ENCODE data around the gene TANGO6.
"Not testable (repeated sequence)": the region's sequence is repeated elsewhere in the genome, so short reads cannot be mapped to it uniquely, and the experiment has no call there.

The TANGO6 gene

DNA sequence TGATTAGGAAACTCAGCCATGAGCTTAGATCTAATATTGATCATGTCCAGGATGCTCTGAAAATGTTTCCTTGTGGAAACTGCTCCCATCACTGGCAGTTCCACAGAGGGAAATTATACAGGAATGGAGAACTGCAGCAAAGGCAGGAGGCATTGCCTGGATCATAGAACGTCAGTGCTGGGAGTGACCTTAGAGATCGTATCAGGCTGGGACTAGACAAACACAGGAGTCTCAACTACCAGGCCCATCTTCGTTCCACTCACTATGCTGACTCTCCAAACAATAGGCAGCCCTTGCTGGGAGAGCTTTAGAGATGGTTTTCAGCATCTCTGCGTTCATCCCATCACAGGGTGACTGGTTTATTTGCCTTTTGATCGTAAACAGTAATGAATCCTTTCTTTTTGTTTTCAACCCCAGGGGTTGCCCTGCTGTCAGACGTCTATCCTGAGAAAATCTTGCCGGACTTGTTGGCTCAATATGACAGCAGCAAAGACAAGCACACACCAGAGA, 130.3 kb downstream of the TANGO6 start:
- no peak for DNase-seq

DNA sequence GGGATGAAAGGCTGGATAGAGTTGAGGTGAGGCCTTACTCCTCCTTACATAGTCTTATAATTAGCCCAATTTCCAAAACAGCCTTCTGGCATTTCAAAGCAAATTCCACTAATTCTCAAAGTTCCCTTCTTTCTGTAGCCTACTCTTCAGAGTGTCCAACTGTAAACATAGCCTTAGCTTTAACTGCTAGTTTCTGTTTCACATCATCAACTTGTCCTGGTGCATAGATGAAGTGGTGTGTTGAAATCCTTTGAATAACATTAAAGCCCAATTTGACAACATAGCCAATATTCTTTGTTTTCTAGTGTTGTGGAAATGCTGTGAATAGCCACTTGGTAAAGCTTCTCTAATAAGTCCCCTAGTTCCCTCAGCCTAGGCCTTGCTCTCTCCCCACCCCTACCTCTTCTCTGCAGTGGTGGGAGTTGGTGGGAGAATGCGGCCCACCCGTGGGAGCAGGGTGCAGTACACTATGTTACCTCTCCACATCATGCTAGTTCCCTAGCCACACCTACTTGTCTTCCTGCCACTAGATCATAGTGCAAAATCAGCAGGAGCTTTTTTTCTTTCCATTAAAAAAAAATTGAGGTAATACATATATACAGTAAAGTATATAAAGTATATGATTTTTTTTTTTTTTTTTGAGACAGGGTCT, 135.1 kb downstream of the TANGO6 start:
- no peak for DNase-seq

DNA sequence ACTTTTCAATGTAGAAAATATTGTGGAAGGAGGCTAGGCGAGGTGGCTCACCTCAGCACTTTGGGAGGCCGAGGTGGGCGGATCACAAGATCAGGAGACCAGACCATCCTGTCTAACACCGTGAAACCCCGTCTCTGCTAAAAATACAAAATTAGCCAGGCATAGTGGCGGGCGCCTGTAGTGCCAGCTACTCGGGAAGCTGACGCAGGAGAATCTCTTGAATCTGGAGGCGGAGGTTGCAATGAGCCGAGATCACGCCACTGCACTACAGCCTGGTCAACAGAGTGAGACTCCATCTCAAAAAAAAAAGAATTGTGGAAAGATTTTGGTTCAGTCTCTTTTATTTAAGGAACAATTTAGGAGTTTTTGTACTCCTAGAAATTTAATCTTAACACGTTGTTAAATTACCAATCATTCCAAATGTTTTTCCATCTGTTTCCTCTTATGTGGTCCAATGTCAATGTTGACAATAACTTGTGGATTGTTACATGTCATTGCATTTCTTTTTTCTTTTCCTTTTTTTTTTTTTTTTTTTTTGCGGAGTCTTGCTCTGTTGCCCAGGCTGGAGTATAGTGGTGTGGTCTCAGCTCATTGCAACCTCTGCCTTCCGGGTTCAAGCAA, 137.5 kb downstream of the TANGO6 start:
- DNase-seq = no peak

DNA sequence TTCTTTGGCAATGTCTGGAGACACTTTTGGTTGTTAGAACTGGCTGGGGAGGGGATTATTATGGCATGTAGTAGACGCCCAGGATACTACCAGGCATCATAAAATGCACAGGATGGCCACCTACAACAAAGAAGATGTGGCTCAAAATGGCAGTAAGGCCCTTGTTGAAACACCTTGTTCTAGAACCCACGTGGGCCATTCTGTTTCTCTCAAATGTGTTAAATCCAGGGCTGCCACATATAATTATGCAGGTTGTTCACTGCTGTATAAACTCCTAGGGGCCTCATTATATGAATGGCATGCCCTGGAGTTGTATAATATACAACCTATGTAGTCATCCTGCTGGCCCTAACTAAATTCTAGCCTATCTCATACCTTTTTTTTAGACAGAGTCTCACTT, 138.6 kb downstream of the TANGO6 start:
- no peak for DNase-seq

DNA sequence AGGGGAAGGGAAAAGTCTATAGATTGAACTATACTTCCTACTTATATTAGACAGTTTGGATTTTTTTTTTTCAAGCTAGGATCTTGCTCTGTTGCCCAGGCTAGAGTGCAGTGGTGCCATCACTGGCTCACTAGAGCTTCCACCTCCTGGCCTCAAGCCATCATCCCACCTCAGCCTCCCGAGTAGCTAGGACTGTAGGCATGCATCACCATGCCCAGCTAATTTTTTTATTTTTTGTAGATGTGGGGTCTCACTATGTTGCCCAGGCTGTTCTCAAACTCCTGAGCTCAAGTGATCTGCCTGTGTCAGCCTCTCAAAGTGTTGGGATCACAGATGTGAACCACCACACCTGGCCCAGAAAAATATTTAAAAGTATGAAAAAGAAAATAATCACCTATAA, 141.1 kb downstream of the TANGO6 start:
- no peak for DNase-seq

DNA sequence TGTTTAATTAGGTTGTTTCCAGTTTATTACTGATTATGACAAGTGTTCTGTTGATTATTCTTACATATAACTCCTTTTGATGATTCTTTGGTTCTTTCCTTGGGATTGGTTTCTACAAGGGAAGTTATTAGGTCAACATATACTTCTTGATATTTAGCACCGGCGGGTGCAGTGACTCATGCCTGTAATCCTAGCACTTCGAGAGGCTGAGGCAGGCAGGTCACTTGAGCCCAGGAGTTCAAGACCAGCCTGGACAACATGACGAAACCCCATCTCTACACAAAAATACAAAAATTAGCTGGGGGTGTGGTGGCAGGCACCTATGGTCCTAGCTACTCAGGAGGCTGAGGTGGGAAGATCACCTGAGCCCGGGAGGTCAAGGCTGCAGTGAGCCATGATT, 141.9 kb downstream of the TANGO6 start:
- DNase-seq = no peak

DNA sequence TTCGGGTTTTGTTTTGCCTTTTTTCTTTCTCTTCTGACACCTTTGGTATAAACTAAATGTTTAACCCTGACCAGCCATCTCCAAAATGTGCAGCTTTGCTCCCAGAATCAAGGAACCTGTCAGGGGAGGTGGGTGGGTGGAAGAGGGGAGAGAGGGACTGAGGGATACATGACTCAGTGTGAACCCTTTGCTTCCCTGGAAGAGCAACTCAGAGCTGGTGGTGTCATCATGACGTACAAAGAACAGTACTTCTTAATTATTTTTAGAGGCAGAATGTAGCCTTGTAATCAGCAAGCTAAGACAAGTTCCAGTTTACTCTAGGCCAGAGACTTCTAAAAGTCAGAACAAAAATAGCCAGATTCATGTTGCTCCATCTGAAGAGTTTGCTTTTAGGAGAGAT, 142.5 kb downstream of the TANGO6 start:
- DNase-seq = no peak

DNA sequence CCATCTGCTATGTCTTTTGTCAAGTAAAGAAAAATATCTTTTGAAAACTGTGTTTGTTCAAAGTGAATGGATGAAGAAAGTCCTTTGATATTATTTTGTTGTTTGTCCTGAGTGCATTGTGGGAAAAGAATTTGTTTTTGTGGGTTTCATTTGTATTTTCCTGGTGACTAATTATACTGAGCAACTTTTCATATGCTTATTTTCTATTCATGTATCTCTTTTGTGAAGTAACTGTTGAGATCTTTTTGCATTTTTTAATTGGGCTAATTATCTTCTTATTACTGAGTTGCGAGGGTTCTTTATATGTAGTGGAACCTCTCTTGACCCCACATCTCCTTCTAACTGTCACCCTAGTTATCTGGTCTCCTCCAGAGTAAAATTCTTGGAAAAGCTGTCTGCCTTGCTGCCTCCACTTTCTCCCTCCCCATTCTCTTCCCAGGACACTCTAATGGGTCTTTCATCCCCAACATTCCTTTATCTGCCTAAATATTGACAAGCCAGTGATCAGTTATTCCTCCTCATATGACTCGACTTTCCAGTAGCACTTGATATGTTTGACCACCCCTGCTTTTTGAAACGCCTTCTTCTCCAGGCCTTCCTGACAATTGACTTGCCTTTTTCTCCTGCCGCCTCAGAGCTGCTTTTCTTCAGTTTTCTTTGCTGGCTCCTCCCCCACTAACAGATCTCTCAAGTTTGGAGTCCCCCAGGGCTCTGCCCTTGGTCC, 144.6 kb downstream of the TANGO6 start:
- DNase-seq = no peak

DNA sequence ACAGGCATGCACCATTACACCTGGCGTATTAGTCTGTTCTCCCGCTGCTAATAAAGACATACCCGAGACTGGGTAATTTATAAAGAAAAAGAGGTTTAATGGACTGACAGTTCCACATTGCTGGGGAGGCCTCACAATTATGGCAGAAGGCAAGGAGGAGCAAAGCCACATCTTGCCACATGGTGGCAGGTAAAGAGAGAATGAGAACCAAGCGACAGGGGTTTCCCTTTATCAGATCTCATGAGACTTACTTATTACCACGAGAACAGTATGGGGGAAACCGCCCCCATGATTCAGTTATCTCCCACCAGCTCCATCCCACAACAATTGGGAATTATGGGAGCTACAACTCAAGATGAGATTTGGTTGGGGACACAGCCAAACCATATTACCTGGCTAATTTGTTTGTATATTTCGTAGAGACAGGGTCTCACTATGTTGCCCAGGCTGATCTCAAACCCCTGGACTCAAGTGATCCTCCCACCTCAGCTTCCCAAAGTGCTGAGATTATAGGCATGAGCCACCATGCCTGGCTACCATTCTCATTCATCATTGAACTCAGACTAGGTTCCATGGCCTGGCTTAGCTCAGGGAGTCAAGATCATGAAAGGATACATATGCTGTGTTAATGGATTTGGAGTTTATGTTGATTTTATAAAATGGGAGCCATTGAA, 147.0 kb downstream of the TANGO6 start:
- not testable (repeated sequence) for DNase-seq

DNA sequence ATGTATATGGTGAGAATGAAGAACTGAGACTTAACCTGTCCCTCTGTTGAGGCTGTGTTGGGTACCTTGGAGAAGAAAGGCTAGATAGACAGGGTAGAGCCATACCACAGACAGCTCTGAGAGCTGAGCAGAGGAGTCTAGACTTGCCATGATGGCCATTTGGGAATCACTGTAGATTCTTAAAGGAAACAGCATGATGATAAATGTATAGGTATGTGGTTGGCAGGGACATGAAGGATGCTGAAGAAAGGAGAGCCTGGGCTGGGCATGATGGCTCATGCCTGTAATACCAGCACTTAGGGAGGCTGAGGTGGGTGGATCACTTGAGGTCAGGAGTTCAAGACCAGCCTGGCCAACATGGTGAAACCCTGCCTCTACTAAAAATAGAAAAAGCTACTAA, 147.7 kb downstream of the TANGO6 start:
- DNase-seq = no peak

DNA sequence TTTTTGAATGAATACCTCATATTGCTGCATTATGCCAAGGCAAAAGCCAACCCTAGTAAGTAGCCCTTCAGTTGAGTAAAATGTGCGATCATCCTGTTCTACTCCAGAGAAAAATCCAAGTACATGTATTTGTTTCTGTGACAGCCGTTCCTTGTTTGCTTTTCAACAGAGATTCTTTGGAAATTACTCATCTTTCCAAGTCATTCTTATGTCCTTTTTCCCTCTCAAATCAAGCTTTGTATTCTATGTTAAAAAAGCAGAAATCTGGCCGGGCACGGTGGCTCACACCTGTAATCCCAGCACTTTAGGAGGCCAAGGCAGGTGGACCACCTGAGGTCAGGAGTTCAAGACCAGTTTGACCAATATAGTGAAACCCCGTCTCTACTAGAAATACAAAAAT, 149.2 kb downstream of the TANGO6 start:
- no peak for DNase-seq

DNA sequence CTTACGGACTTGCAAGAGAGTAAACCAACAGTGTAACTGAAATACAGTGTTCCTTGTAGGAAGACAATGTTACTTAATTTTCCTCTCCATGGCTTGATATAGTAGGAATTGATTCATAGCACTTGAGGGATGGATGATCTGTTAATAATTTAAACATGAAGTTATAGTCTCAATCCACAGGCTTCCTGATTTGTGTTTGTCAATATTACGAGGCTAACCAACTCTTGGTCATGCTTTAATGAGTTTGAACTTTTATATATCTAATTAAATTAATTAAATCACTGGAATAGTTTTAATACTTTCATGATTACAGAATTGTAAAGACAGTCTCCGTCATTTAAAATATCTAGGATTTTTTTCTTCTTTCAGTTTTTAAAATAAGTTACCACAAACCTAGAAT, 150.1 kb downstream of the TANGO6 start:
- no peak for DNase-seq

DNA sequence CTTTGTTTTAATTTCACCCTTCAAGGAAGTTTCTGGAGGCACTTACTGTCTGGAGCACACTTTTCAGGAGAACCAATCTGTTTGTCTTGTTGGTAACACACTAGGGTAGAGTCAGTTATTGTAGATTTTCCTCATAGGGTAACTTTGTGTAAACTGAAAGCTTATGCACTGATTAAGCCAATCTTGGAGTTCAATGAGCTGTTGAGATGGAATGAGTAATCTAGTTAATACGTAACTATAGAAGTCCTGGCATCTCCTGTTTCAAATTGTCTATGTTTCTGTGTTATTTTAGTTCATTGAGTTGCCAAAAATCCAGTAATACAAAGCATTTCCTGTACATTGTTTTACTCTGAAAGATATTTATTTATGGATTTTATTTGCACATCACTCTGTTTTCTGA, 150.6 kb downstream of the TANGO6 start:
- DNase-seq = no peak

DNA sequence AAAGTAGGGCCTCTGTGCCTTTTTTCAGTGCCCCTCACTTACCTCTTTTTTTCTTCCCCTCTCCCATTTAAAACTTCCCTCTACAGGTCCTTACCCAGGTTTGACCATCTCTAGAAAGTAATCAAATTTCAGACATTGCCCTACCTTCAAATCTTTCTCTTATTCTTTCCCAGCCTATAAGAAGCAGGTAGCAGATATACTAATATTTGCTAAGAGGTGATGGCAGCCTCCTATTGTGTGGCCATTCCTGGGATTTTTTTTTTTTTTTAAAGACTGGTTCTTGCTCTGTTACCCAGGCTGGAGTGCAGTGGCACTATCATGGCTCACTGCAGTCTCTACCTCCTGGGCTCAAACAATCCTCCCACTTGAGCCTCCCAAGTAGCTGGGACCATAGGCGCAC, 151.0 kb downstream of the TANGO6 start:
- no peak for DNase-seq

DNA sequence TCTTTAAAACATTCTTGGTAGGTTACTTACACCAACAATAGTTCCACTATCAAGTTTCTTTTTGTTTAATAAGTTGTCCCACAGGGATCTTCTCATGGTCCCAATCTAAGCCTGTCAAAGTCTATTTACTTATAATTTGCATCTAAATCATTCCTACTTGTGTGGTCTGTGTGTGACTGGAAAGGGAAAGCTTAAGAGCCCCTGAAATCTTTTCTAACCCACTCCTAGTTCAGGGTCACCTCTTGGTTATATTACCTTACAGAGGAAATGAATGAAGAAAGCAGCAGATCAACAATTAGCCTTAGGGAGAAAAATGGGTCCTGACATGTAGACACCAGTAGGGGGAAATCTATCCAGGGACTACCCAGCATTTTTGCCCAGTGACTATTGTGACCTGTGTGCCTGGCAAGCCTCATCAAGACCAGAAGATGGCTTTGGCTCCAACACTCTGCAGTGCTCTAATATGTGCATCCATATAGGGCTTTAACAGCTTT, 151.7 kb downstream of the TANGO6 start:
- no peak for DNase-seq

DNA sequence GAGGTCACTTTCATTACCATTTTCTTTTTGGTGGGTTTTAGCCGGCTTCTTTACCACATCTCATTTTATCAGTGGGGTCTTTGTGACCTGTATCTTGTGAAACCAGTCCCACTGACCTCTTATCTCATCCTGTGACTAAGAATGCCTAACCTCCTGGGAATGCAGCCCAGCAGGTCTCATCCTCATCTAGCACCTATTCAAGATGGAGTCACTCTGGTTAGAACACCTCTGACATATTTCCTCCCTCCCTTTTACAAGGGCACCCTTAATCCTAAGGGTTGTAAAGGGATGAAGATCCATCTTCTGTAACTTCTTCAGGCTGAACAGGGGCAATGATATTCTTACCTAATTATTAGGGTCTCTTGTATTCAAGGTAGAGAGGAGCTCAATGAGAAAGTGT, 154.2 kb downstream of the TANGO6 start:
- no peak for DNase-seq

DNA sequence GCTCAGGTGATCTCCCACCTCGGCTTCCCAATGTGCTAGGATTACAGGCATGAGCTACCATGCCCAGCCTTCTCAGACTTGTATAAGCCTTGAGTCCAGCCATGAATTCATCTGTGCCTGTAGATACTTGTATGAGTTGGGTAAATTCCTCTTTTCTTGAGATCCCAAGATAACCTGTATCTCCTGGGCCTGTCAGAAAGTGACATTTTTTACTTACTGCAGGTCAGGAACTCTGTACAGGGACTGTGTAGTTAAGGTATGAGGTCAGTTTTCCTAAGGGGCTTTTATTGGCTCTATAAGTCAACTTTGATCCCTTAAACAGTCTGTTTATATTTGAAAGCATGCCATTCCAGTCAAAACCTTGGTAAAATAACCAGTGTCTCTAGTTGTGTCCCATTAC, 155.8 kb downstream of the TANGO6 start:
- no peak for DNase-seq

DNA sequence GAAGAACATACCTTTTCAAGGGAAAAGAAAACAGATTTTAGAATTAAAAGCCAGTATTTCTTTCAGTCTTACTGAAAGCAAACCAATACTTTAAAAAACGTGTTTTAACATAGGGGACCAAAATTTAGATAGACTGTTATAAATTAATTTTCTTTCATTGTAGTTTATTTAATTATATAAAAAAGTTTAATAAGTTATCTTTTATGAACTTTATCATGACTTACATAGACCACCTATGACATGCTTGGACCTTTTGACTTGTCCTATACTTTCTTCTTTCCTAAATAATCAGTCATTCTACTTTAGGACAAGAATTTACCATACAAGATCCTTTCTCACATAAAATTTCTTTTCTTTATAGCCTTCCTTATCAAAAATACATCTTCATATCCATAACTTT, 160.2 kb downstream of the TANGO6 start:
- no peak for DNase-seq

DNA sequence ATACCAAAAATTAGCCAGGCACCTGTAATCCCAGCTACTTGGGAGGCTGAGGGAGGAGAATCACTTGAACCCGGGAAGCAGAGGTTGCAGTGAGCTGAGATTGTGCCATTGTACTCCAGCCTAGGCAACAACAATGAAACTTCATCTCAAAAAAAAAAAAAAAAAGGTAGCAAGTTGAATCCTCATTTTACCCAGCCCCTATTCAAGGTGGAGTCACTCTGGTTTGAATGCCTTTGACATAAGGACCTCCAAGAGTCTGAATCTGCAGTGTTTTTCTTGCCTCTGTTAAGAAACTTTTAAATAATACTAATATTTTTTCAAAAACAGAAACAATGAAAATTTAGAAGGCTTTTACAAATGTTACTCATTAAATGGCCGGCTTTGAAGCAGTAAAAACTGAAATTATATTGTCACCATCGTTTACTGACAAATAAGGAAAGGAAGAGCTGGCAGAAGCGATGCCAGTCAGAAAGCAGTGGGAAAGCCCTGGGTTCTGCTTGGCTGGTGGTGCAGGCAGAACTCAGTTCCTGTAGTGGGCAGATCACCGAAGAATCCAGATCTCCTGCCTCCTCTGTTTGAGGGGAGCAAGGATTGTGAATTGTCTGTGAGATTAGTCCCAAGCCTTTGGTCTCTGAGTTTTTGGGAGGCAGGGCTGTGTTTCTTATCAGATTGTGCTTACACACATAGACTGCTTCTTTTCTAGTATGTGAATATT, 162.5 kb downstream of the TANGO6 start:
- no peak for DNase-seq

DNA sequence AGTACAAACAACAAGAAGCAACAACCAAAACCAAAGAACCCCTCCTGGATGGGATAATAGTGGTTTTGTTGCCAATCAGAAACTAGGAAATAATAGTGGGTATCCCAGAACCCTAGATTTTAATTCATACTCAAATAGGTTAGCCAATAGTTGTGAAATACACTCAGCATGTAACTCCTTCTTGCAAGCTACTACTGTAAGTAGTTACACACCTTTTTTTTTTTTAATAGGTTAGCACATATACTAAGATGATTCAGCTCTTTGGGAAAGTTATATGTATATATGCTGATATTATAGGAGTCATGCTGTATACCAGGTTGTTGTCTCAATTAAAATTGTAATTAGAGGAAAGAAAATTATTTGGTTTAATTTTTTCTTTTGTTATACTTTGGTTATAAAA, 169.6 kb downstream of the TANGO6 start:
- no peak for DNase-seq

DNA sequence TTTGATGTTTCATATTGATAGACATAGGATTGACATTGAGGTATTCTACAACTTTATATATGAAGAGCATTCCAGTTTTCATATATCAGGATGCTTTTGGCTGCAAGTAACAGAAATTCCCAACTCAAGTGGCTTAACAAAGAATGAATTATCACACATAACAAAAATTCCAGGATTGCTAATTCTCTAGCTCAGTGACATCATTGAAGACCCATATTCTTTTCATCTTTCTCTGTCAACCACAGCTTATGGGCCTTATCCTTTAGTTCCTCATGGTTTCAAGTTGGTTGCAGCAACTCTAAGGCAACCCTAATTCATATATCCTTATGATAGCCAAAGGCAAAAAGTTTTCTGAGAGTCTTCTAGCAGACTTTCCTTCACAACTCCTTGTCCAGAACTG, 170.7 kb downstream of the TANGO6 start:
- DNase-seq = no peak

DNA sequence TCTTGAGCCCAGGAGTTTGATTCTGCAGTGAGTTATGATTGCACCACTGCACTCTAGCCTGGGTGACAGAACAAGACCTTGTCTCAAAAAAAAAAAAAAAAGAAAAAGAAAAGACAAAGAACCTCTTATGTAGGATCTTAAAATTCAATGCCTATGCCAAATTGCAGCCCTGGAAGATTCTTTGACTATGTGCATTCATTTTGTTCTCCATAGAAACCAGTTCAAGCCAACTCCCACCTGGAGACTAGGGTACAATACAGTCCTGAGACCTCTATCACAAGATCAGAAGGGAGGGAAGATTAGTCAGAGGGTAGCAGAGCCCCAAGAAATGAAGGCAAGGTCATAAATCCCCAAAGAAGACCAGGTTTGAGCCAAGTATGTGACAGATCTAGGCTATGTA, 171.5 kb downstream of the TANGO6 start:
- no peak for DNase-seq
